HG02870 (cell line): ENCODE results near the gene ATP9A.
"Not testable (repeated sequence)": the region's sequence is repeated elsewhere in the genome, so short reads cannot be mapped to it uniquely, and the experiment has no call there.

Experiments used
- ATAC-seq: cut with Tn5 transposase; IDR thresholded peaks from one replicate; pipeline ENCODE4 v1.9.1; 2021; ENCODE audit warnings: mild to moderate bottlenecking, moderate library complexity; ENCODE audit not compliant: unreplicated experiment

Gene ATP9A

DNA sequence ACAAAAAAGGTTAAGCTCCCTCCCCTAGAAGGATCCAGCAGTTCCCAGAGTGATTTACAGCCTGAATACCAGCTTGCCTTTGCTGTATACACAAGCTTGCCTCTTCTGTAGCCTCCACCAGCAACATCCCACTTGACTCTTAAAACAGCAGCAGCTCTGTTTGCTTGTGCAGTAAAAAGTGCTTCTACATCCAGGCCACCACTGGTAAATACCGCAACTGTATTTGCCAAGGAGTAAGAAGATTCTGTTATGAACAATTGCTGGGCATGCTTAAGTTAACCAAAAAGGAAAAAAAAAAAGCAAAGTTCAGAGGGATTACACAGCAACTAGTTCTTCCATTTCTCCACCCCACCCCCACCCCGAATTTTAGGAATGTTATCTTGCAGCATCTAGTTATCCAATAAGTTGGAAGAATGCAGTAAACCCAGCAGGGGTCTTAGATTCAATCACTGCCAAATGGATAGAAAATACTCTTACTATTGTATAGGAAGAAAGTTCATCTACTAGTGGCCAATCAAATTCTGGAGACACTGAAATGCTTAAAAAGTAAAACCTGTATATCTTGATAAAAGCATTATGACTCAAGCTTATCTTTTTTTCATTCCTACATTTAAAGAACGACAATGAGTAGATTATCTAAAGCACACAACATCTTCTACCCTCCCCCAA is 29.3 kb upstream of the ATP9A start:
- ATAC-seq: no peak

DNA sequence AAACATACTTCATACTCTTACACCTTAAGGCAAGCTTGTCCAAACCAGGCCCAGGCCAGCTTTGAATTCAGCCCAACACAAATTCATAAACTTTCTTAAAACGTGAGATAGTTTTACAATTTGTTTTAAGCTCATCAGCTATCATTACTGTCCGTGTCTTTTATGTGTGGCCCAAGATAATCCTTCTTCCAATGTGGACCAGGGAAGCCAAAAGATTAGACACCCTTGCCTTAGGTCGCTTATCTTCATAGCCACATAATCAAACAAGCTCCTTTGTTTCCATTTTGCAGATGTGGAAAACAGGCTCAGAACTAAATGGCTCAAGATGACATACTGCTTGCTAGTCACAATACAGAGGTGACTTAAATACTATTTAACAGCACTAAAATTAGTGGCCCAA is 28.1 kb upstream of the ATP9A start:
- no peak for ATAC-seq

DNA sequence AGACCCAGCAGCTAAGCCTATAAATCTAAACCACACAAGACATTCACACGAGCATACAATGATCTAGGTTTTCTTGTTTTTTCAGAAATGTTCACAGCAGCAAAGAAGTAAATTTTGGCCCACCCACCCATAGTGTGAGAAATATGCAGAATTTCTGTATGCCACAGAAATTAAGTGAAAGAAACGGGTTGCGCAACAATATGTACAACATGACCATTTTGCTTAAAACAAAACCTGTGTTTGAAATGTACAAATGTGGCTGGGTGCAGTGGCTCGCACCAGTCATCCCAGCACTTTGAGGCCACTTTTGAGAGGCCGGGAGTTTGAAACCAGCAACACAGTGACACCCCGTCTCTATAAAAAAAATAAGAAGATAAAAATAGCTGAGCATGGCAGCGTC is 24.8 kb upstream of the ATP9A start:
- no peak for ATAC-seq

DNA sequence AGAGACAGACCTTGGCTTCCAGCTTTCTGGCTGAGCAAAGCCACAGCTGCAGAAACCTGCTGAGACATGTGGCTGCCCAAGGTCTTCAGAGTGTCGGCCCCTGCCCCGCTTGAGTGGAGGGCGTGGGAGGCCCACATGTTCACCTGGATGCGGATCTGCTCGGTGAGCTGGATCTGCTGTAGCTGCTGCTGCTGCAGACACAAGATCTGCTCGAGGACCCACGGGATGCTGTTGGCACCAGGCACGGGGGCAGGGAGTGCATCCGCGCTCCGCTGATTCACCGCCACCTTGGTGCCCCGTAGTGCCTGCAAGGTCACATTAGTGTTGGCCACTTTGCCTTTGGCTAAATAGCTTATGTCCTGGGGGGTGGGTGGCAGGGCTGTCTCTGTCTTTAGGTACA is 23.4 kb upstream of the ATP9A start:
- ATAC-seq: no peak

DNA sequence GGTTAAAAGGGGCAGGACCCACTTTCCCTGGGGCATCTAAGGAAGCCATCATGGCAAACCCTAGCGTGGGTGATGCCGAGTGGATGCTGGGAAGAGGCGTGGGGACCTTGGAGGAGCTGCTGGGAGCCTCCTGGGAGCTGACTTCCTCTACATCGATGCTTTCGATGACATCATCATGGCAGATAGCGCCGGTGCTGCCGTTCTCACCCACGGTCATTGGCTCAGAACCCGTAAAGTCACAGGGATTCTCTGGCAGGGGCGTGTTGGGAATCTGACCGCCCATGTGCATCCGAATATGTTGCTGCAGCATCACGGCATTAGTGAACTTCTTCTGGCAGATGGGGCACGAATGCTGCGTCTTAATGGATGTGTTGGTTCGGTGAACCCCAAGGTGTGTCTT is 22.1 kb upstream of the ATP9A start:
- no peak for ATAC-seq

DNA sequence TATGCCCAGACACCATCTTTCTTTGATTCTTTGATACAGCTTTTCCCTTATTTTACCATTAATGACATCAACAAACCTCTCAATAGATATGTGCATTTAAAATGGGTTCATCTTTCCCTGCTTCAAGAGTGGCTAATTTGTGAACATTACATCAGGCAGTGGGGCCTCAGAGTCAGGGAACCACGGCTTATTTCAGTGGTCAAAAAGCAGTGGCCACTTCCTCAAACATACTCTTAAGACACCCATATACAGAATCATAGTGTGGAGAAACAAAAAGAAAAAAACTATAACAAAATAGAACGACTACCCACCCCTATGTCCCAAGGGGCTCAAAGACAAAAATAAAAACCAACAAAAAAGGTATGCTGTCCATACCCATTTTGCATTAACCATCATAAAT is 21.2 kb upstream of the ATP9A start:
- ATAC-seq: no peak

DNA sequence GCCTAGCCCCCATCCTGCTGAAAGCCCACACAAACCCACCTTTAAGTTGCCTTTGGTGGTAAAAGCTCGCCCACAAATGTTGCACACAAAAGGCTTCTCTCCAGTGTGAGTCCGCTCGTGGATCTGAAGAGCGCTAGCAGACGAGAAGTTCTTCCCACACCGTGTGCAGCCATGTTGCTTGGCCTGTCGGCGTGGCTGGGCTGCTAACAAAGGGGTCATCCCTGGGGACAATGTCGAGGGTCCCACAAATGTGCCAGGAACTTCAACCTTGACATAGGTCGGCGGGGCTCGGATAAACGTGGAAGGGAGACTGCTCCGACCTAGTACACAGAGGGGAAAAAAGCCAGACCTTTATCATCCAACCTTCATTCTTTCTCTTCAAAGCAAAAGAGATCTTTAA is 20.6 kb upstream of the ATP9A start:
- ATAC-seq: no peak

DNA sequence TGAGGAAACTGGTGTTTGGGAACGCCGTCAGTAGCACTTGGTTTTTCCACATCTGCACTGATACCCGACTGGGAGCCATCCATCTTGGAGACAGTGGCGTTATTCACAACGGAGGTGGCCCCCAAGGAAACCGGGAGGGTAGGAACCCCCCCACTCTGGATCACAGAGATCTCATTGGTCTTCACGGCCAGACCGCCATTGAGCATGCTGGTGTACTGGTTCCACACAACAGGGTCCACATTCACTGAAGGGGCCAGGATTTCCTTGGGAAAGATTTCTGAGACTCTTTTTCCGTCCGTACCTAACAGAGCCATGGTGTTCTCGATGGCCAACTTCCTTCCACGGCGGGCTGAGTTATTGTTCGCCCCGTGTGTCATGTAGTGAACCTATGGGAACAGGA is 16.1 kb upstream of the ATP9A start:
- no peak for ATAC-seq

DNA sequence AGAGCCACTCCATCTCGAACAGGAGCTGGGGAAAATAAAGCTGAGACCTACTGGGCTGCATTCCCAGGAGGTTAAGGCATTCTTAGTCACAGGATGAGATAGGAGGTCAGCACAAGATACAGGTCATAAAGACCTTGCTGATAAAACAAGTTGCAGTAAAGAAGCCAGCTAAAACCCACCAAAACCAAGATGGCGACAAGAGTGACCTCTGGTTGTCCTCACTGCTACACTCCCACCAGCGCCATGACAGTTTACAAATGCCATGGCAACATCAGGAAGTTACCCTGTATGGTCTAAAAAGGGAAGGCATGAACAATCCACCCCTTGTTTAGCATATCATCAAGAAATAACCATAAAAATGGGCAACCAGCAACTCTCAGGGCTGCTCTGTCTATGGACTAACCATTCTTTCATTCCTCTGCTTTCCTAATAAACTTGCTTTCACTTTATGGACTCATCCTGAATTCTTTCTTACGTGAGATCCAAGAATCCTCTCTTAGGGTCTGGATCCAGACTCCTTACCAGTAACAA is 10.1 kb upstream of the ATP9A start:
- ATAC-seq: not testable (repeated sequence)

DNA sequence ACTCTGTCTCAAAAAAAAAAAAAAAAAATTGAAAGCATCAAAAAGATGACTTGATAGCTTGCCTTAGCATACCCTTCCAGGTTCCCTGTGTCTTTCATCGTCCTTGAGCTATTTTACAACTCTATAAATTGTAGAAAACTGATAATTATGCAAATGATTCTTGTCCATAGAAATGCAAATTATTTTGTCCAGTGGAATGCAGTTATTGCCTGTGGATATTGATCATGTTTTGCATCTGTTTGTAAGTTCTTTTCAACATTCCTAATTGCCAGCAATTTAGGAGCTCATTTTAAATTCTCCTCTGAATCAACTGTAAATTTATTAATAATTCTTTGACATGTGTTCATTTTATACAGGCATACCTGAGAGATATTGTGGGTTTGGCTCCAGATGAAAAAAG is 7.1 kb upstream of the ATP9A start:
- ATAC-seq: no peak

DNA sequence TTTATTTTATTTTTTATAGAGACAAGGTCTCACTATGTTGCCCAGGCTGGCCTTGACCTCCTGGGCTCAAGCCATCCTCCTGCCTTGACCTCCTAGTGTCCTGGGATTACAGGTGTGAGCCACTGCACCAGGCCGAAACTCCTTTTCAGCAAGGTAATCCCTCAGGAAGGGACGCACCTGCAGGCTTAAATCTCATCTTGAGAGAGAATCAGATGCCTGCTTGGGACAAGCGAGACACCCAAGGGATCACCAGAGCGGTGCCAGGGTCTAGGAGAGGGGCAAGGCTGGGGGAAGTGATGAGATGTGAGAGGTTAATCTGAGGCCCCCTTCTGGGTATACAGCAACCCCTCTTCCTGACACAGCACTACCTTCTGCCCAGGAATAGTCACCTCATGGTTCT is 4.0 kb upstream of the ATP9A start:
- no peak for ATAC-seq

DNA sequence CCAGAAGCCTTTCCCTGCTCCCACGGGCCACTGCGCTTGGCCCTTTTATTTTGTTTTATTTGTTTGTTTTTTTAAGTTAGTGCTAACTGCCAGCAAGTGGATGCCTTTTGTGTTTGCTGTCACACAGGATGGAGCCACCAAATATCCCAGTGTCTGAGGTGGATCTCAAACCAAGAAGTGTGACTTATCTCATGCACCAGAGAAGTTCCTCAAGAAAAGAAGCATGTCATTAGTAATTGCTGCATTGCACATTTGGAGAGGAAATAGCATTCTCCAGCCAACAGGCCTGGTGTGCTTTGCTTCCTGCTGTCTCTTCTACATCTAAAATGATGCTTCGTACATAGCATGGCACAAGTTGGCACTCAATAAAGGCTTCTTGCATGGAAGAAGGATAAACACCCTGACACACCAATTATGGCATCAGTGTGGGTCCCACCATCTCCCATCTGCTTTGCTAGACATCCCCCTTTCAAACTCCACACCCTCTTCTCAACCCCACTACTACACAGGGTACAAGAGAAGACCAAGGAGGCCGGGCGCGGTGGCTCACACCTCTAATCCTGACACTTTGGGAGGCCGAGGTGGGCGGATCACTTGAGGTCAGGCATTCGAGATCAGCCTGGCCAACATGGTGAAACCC is 1.9 kb upstream of the ATP9A start:
- no peak for ATAC-seq

DNA sequence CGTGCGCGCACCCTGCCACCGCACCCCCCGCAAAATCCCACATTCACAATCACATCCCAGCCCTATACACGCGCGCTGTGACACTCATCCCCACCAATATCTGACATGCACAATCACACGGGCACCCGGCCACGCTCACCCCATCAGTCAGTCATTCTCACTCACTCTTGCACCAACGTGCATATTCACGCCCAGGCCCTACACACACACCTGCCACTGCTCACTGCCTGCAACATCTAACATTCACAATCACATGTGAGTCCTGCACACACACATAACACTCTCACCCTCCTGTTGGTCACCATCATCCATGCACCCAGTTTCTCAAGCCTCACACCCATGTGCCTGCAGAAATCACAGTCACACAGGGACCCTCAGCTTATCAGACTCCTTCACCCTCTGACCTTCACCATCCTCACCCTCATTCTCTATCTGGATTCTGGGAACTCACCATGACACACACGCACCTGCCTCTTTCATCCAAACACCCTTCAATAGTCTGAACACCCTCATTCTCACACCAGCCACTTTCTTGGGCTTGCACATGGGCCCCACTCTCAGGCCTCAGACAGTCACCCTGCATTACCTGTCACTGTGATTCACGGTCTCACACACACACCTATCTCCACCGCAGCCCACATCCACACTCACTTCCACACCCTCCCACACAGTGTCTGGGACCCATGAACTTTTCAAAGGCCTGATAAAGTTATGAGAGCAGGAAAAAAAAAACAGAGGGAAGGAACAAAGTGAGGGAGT is 748 bp upstream of the ATP9A start:
- ATAC-seq: no peak

DNA sequence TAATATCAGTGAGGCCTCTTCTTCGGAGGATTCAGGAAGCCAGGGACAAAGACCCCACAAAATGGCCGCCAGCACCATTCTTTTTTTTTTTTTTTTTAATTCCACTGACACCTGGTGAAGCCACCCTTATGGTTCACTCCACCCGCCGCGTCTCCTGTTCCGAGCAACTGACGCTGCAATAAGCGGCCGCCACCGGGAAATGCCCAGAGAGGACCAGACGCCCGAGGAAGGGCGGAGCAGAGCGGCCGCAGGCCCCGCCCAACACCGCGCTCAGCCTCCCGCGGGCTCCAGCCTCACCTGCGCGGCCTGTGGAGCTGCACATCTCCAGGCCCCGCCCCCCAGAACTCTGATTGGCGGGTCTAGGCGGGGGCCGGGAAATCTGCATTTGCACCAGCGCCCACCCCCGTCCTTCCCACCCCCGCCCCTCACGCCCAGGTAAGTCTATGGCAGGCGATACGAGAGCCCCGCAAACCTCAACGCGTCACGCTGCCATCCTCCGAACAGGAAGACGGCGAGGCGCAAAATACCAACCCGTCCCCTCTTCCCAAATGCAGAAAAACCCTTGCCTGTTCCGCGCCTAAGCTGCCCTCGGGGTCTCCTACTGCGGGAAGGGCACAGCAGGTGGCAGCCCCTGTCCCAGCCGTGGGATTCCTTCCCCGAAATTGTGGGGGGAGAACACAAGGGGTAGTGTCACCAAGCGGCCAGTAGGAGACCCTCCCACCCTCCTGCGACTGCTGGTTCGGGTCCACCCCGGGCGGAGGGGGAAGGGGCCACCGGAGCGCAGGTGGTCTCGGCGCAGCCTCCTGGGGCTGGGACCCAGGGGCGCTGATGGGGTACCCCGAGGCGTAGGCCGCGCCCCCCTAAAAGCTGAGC is 960 bp downstream of the ATP9A start:
- no peak for ATAC-seq

DNA sequence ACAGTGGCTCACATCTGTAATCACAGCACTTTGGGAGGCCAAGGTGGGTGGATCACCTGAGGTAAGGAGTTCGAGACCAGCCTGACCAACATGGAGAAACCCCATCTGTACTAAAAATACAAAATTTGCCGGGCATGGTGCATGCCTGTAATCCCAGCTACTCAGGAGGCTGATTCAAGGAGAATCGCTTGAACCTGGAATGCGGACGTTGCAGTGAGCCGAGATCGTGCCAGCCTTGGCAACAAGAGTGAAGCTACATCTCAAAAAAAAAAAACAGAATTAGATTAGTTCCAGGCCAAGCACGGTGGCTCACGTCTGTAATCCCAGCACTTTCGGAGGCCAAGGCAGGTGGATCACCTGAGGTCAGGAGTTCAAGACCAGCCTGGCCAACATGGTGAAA is 2.8 kb downstream of the ATP9A start:
- ATAC-seq: not testable (repeated sequence)

DNA sequence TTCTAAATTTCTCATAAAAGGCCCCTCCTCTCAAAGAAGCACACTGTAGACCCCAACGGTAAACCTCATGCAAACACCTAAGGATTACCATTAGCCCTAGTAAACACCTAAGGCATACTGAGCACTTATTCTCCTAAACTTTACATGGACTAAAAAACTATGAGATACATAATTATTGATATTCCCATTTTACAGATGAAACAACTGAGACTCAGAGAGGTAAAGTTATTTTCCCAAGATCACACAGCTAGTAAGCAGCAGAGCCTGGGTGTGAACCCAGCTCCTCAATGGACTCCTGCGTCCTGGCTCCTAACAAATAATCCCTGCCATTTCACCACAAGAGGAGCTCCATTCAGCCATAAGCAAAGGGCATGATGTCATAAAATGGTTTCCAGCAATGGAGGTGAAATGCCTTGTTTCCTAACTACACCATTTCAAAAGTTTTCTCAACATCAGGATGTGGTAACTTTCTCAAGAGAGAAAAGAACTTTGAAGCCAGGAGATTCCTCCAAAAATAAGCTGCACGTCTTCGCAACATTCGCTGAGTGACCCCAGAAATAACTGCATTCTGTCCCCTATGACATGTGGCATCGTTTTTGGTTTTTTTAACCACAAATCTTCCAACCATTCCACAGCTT is 4.1 kb downstream of the ATP9A start:
- ATAC-seq: no peak

DNA sequence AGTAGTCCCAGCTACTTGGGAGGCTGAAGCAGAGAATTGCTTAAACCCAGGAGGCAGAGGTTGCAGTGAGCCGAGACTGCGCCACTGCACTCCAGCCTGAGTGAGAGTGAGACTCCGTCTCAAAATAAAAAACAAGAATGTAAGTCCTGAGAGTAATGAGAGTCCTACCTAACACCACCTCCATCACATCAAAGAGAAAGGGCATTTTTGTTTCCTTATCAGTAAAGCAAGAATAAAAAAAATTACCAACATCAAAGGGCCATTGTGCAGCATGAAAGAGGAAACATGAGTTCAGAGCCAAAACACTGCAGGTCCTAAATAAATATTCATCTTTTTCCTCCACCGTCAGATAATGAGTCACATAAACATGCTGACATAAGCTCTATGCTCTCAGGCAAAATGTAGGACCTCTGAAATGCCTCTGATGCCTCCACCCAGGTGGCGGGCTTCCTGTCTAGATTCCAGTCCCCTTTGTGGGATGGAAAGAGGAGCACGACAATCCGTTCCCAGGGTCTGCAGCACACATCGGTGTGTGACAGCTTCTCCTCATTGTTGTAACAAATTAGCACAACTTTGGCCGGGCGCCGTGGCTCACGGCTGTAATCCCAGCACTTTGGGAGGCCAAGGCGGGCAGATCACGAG is 7.2 kb downstream of the ATP9A start:
- ATAC-seq: no peak

DNA sequence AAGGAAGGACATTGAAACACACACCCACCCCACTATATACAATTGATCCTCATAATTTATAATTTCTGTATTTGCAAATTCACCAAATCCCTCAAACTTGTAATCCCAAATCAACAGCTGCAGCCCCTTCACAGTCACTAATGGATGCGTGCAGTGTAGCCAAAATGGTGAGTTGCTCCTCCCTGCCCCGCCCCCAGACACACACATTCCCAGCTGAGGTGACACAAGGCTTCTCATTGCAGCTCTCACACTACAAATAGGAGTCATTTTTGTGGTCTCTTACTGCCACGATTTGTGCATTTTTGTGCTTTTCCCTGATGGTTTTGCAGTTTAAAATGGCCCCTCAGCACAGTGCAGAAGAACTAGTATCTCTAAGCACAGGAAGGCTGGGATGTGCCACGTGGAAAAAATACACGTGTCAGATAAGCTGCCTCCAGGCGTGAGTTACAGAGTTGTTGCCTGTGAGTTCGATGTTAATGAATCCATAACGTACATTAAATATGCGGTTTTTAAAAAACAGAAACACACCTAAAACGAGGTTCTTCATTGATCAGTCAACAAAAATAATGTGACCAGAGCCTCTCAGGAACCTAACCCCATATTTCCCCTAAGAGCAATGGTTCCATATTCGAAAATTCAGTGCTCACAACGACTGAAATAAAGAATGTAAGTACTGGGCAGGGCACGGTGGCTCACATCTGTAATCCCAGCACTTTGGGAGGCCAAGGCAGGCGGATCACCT is 8.2 kb downstream of the ATP9A start:
- ATAC-seq: no peak

DNA sequence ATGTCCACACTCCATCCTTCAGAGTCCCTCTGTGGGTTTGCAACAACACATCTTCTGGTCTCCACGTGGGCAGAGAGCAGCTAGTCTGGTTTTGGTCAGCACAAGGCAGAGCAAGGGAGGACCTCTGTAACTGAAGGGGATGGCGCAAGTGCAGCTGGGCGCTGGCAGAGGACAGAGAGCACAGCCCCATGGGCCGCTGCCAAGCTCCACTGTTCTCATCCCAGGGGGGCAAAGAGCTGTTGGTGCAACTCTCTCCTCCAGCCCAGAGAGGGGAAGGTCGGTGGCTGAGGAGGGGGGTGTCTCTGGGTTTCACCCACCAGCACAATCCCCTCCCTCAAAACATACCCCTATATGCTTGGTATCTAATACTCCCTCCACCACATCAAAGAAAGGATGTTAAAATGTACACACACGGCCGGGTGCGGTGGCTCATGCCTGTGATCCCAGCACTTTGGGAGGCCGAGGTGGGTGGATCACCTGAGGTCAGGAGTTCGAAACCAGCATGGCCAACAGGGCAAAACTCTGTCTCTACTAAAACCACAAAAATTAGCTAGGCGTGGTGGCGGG is 9.1 kb downstream of the ATP9A start:
- no peak for ATAC-seq
